ENCODE data around the gene PDE4D.
A peak's percentile ranks its signal among the peaks of the same experiment; 100 is the strongest.

The PDE4D gene

DNA sequence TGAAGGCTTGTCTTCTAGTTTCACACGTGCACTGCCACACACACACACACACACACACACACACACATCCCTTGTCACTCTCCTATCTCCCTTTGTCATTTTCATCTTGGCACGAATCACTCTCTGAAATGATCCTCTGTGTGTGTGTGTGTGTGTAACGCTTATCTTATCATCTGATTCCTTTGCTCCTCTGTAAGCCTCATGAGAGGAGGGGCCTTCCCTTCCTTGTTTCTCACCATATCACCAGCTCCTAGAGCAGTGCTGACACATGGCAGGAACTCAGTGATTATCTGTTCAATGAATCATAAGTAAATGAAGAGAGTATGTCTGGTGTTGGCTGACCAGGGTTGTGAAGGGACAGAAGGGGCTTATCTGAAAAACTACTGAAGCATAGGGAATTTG is 53.3 kb downstream of the PDE4D start:
- no peak for DNase-seq

DNA sequence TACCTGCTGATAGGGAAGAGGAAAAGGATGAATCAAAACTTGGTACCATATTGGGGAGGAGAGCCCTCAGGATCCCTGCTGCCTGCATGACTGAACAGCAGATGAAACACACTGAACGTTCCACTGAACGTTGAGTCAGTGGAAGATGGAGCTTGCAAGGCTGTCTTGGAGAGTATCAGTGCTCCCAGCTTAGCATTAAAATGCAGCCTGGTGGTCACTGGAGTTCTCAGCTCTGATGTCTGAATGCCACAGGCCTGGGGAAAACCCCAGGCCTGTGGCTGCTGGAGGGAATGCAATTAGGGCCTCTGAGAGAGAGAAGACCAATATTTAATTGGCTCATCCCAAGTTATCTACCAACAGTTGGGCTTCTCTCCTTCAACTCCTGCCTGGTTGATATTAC is 54.5 kb downstream of the PDE4D start:
- DNase-seq, result no peak

DNA sequence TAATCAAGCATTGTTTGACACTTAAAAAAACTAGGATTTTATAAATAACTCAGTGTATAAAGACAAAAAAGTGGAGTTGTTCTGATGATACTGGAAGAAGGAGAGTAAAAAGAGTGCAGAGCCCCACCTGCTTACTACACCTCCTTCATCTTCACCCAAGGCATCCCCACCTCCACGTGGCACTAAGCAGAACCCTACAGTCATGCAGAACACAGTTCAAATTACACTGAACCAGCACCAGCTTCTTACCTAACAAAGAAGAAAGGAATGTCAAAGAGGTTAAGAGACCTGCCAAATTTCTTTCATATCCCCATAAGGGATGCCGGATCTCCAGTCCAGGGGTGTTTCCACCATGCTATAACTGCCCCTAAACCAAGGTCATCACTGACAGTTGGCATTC is 55.5 kb downstream of the PDE4D start:
- DNase-seq, result no peak

DNA sequence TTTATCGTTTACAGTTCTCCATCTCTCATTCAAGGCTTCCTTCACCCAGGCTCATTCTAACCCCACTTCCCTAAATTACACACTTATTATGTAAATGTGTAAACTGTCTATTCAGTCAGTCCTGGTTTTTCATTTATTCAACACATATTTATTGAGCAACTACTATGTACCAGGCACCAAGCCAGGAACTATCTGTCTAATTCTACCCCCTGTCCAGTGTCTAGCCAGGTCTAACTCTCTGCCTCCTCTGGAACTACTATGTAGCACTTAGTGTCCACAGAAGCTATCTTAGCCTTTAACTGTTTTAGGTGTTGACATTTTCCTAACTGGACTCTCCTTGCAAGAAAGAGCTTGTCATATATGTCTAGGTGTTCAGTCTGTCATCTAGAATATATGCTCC is 56.5 kb downstream of the PDE4D start:
- DNase-seq, result no peak

DNA sequence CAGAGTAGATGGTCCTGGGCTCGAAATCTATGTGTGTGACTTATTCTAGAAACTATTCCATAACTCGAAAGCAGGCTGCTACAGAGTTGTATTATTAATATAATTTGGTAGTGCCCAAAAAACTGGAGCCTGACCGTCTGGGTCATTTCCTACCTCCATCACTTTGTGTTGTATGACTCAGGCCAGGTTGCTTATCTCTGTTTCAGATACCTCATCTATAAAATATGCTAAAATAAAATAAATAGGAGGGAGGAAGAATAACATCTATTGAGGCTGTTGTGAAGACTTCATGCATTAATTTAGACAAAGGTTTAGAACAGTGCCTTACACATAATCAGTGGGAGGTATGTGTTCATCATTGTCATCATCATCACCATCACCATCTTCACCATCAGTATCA is 57.7 kb downstream of the PDE4D start:
- no peak for DNase-seq

DNA sequence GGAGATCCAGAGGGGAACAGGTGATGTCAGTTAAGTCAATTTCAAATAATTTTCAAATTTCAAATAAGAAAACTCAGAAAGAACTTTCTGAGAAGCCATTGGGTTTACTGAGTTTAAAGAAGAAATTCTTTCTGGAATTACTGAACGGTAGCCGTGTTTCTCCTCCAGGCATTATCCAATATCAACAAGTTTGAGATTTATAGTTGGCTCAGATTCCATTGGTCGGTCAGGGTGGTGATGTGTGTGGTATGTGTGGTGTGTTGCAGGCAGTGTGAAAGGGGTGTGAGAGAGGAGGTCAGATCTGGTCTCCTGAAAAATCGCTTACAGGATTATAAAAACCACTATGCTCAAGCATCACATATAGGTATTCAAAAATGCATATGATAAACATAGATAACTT is 60.1 kb downstream of the PDE4D start:
- no peak for DNase-seq

DNA sequence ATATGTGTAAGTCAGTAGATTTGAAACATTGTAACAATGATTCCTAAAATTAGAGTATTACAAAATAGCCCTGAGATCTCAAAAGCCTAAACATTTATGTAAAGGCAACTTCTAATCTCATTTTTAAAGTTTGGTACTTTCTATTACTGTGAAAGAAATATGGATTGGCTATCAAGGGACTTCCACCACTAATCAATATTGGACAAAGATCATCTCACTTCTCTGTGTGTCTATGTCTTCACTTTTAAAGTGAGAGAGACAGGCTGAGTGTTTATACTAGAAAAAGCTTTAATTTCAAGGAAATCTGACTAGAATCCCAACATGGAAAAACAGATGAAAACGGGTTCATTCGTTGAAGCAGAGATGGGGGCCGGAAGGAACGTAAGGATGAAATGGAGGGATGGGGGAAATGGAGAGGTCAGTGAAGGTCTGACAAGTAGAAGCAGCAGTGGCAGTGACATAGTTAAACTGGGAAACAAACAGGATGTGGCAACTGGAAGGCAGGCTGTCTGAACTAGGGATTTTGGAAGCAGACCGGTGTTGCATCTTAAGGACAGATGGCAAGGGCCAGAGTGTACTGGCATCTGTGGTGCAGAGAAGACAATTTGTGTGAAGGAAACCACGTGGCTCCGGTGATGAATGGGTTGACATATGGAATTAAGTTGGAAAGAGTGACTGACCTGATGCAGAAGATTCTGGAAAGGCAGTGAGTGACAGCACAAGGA is 60.8 kb downstream of the PDE4D start:
- DNase-seq, result no peak

DNA sequence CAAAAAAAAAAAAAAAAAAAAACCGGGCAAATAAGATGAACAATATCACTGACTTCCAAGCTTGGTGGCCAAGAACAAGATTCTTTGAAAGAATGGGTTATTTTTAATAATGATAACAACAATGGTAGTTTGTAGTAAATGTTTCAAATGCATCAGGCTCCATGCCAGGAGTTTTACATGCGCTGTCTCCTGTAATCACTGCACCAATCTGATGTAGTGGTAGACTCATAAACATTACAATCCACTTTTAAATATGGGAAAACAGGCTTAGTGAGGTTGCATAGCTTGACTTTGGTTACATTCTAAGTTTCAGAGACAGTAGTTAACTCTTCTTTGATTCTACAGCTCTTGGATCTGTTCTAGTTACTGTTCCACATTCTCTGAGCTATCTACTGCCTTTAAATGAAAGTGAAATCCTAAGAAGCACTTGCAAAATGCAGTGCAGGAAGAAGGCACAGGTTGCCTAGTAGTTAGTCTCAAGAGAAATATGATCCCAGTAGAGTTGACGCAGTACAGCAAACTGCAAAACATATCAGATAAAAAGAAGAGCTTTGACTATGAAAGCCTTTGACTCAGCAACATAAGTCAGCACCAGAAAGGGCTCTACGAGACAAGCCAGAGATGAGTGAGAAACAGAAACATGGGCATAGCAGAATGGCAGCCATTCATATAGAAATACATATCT is 62.1 kb downstream of the PDE4D start:
- DNase-seq, result no peak

DNA sequence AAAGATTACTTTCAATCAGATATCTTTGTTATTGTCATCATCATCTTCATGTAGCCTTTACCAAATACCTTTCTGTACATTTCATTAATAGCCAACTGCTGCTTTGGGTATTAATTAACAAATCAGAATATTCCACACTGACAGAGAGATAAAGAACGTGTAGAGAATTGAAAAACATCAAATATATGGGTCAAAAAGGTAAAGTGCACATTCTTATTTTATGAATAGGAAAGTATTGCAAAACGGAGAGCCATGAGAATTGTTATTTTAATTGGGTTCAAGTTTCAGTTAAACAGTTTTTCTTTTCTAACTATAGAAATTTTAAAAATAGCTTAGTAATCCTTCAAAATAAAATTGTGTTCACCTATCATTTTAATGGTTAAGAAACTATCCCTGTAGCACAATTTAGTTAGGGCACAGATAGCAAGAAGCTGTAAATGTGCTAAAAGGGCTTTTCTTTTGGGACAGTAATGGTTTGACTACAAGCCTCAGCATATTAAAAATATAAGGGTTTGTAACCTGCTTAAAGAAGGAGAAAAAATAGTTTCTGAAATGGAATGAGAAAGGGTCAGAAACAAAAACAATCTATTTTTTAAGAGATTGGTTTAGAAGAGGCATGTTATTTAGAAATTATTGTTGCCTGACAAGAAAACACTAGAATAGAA is 62.9 kb downstream of the PDE4D start:
- DNase-seq, result no peak

DNA sequence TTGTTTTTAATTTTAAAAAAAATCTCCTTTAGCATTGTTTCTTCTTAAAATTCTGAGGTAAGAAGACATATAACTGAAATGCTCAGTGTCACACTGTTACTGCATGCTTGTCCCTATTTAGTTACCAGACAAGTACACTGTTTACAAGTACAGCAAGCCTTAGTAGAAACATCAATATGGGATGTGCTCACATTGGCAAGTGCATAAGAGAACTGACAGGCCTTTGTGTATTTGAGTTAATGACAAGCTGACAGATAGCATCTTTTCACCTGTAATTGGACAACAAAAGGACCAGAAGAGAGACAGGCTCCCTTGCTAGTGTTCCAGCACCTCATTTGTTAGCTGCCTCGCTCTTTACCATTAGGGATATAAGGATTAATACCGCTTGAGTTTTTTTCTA is 63.6 kb downstream of the PDE4D start:
- DNase-seq, result no peak

DNA sequence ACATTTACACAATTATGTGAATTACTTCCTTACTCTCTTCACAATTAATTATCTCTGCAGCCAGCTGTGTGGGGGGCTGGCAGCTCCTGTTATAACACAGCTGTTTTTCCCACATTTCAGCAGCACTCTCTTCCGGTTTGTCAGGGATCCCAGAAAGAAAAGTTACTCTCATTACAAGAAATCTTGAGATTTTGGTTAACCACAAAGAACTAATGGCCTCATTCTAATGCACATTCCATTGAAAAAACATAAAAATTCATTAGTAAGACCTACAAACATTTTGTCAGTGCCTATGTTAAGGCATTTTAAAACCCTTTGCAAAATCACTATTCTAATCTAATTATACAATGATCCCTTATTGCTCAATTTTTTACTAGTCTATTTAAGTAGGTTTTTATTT is 64.1 kb downstream of the PDE4D start:
- no peak for DNase-seq

DNA sequence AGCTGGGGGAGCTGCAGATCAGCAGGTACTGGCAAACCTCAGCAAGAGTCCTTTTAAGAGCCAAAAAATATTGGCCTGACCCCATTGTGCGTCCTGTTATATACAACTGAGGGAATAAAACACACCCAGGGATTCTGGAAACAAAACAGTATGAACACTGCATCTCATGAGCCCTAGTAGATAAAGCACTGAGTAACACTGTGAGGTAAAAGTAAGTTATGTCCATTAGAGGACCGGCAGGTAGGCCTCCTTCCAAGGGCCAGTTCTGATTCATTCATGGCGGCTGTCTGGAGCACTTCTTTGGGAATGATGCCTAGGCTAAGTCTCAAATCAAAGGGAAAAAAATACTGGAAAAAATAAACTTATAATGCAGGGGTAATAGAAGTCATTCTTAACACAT is 64.9 kb downstream of the PDE4D start:
- no peak for DNase-seq

DNA sequence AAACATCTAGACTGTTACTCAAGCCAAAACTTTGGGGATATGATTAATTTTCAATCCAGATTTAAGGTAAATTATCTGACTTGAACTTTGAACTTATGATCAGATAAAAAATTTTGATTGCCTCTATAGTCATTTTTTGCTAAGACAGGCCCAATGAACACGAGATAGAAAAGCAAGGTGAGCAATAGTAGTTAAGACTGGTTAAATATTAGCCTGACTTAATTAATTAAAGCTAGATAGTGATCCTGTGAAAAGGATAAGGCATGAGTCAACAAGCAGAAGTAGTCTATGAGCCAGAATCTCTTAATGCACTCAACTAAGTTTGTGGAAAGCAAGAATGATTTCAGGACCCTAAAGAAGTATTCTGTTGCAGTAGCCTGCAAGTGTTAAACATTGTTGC is 66.5 kb downstream of the PDE4D start:
- DNase-seq, result no peak

DNA sequence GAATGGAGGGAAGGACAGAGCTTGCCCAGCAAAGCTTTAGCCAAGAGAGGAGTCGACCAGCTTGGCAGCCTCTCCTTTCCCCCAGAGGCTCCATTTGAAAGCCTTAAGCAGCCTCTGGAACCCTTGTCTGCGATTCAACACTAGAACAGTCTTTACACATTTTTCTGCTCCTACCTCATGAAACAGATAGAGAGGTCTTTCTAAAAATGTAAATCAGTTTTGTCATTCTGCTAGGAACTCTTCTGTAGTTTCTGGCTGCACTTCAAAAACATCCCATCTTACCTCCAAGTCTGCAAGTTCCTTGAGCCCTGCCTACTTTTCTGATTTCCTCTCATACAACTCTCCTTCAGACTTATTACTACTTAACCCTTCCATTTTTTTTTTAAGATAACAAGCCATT is 70.1 kb downstream of the PDE4D start:
- DNase-seq, result no peak

DNA sequence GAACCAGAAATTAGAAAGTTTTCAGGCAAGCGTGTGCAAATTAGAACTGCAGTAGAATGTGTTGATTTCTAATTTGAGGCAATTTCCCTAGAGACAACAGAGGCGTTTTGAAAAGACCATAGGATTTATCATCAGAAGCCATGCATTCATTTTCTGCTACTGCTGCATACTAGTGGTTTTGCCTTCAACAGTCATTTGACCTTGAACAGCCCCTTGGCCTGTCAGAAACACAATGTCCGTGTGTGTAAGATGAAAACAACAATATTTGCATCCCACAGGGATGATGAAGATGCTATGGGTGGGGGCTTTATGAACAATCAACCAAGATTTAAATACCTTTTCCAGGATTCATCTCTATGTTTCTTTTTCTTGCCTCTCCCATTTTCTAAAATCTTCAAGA is 73.7 kb downstream of the PDE4D start:
- DNase-seq, result no peak

DNA sequence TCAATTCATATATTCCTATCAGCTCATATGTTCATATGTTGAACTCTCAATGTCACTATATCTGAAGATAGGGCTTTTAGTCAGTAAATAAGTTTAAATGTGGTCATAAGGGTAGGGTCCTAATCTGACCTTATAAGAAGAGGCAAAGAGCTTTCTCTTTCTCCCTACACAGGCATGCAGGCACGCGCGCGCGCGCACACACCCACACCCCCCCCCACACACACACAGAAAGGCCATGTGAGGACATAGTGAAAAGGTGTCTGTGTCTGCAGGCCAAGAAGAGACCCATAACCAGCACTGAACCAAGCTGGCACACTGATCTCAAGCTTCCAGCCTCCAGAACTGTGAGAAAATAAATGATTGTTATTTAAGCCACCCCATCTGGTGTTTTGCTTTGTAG is 76.0 kb downstream of the PDE4D start:
- DNase-seq, result no peak

DNA sequence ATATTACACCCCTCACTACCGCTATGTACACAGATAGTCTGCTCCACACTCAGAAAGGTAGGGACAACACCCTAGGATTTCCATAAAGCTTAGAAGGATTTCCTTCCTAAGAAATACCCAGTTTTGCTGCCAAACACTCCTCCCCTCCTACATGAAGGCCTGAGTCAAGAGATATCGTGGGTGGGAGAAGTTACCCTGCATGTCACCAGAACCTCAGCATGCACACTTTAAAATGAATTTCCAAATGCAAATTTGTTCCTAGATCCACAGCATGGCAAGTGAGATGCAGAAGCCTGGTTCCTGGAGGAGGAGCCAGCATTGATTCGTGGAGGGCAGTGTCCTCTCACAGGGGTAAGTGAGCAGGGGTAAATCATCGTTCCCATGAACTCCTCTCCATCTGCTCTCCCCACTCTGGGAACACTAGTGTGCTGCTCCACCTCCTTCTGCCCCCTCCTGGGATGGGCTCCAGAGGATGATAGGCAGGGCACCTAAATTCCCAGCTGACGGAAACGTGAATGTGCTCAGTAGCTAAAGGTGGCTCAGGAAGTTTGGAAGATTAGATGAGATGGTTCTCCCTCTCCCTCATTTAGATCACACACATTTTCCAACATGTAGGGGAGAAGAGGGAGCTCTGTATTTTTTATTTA is 76.7 kb downstream of the PDE4D start:
- DNase-seq, result peak in 1 of 58 donors; percentile 1

DNA sequence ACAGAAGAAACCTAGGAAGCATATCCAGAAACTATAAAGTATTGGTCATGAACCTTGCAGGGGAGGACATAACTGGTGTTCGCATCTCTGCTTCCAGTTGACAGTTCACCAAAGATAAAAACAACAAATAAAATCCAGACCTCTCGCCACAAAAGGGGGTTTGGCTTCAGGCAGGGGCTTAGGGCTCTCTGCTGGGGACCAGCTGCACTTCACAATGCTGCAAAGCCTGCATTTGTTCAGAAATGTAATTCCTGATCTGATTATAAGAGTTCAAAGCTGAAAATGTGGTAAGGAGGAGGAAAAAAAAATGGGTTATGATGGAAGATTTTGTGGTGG is 79.0 kb downstream of the PDE4D start:
- DNase-seq, result no peak

DNA sequence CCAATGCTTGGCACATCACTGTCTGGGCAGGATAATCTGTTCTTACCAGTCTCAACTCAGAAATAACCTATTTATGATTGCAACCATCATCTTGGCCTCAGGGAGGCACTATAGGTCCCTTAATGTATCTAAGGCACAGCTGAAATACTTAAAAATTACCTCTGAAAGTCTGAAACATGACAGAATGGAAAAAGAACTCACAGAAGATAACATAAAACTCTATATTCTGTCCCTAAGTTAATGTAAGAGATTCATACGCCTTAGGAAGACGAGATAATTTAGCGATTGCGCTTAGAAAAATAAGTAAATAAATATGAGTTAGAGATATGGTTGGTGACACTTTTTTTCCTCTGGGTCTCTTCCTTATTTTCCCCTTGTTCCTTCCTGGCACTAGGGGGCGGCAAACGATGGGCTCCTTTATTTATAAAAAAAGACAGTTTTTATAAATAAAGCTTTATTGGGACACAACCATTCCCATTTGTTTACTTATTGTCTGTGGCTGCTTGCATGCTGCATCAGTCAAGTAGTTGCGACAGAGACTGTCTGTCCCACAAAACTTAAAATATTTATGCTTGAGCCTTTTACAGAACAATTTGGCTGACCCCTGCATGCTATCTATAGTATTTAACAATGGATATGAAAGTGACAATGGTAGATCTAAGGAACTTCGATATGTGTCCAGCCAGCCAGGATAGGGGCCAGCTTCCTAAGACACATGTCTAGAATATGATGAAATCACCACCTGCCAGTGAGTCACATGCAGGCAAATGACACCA is 79.6 kb downstream of the PDE4D start:
- DNase-seq, result peak in 4 of 58 donors; percentile 5 to 19 (median 12)

DNA sequence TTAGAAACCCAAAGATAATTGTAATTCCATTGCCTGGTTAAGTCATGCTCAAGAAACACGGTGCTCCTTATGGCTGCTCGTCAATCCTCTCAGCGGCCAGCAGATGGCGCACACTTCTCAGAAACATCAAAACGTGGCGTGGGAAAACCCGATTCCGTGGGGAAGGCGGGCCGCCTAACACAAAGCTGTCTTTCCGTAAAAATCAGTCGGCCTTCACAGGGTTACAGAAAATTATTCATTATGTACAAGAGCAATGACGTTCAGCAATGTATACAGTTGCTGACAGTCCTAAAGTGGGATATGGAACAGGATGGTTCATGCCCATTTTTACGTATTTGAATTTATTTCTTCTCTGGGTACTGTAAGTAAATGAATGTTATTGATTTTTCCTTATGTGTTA is 83.5 kb downstream of the PDE4D start:
- peak in 54 of 58 donors; percentile 6 to 84 (median 55) for DNase-seq

DNA sequence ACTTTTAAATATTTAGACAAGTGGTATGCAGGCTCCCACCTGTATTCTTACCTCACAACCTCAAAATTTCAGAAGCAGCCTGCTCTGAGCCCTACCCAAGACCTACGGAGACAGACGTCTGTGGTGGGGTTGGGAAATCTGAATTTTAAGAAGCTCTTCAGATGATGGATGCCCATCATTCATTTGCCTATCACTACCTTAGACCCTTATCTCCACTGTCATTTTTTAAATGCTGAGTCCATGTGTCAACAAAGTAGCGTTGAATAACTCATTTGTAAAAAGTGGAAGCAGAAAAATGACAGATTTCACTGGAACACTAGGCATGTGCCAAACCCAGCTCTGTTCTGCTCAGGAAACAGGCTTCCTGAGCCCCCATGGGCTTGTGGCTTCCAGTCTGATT is 85.7 kb downstream of the PDE4D start:
- no peak for DNase-seq

Data from anterior cingulate cortex (tissue), 58 donors.